ENCODE results near the gene RHOC. TPM values are rescaled to one million over a fixed set of nuclear protein-coding genes. Genes with fewer than 3 reads are reported as not detected.

Gene RHOC
- total and polyA plus RNA-seq, 4 donors, result 50.4 to 102 (median 68.8) TPM

- Histone ChIP-seq H3K4me1 (ENCODE audit: control insufficient read depth in 4 of 4, insufficient read depth in 4 of 4, low read length in 3 of 4) (peaks cover 11 to 36% (median 26%) of the 10 kb centered on the region in 4 donors), H3K27ac (ENCODE audit: low read depth in 1 of 2, low read length in 2 of 2) (no peak overlapping the region), H3K9me3 (ENCODE audit: control insufficient read depth in 4 of 4, low read length in 3 of 4) (no peaks in the 10 kb centered on the region), H3K36me3 (ENCODE audit: control insufficient read depth in 4 of 4, insufficient read depth in 3 of 4, low read depth in 1 of 4, low read length in 3 of 4) (no peaks in the 10 kb centered on the region), H3K9ac (ENCODE audit: low read depth in 1 of 2, low read length in 2 of 2) (no peak overlapping the region), H3K27me3 (ENCODE audit: control insufficient read depth in 4 of 4, insufficient read depth in 4 of 4, low read length in 3 of 4) (peaks cover 0 to 3% (median 0%) of the 10 kb centered on the region in 4 donors), H3K4me3 (ENCODE audit: low read depth in 1 of 3, low read length in 3 of 3) (no peak overlapping the region)
- TF ChIP-seq, protein P1, sequence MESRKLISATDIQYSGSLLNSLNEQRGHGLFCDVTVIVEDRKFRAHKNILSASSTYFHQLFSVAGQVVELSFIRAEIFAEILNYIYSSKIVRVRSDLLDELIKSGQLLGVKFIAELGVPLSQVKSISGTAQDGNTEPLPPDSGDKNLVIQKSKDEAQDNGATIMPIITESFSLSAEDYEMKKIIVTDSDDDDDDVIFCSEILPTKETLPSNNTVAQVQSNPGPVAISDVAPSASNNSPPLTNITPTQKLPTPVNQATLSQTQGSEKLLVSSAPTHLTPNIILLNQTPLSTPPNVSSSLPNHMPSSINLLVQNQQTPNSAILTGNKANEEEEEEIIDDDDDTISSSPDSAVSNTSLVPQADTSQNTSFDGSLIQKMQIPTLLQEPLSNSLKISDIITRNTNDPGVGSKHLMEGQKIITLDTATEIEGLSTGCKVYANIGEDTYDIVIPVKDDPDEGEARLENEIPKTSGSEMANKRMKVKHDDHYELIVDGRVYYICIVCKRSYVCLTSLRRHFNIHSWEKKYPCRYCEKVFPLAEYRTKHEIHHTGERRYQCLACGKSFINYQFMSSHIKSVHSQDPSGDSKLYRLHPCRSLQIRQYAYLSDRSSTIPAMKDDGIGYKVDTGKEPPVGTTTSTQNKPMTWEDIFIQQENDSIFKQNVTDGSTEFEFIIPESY (IDR thresholded peaks at IDR 0.05), result no peak
- TF ChIP-seq, protein P2, sequence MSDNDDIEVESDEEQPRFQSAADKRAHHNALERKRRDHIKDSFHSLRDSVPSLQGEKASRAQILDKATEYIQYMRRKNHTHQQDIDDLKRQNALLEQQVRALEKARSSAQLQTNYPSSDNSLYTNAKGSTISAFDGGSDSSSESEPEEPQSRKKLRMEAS (IDR thresholded peaks at IDR 0.05), result no peak
- no peak for DNase-seq (ENCODE audit: low spot score)
- 83% methylated on average over 2 of the region's 2 CpGs for WGBS
Measured at GRCh38 chr1:112717263-112717873, 10.4 kb upstream of the RHOC start.

DNA sequence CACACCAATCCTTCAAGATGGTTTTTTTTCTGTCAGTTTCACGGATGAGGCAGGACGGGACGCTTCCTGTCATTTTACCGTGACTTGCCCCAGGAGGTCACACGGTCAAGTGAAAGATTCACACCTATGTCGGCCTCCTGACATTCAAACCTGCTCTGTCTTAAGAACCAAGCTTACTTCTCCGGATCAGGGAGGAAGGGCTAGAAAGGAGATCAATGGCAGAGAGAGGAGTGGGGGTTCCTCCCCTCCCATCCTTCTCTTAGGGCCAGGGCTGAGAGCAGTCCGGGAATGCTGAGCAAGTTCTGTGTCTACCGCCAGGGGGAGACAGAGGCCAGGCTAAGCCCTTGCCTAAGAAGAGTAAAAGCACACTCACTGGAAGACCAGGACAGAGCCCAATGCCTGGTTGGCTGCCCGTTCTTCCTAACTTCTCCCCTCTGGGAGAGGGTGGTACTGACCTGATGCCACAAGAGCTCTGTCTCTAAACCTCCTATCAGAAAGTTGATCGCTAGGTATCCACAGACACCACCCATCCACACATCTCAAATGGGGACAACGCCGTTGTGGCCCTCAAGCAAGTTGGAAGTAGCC lies 9.3 kb upstream of the RHOC start:
- DNase-seq (ENCODE audit: low spot score), result peak; percentile 89
- TF ChIP-seq NR2F2 (IDR thresholded peaks at IDR 0.05) (no peak), CTCF (IDR thresholded peaks at IDR 0.05; ENCODE audit: low read depth, low read length, missing input control) (peak; percentile 92), RAD21 (IDR thresholded peaks at IDR 0.05) (peak; percentile 99), RXRA (IDR thresholded peaks at IDR 0.05) (no peak)
- Histone ChIP-seq H3K36me3 (ENCODE audit: control insufficient read depth in 4 of 4, insufficient read depth in 3 of 4, low read depth in 1 of 4, low read length in 3 of 4) (no peaks in the 10 kb centered on the region), H3K27me3 (ENCODE audit: control insufficient read depth in 4 of 4, insufficient read depth in 4 of 4, low read length in 3 of 4) (peaks cover 0 to 3% (median 0%) of the 10 kb centered on the region in 4 donors), H3K4me1 (ENCODE audit: control insufficient read depth in 4 of 4, insufficient read depth in 4 of 4, low read length in 3 of 4) (peaks cover 11 to 36% (median 26%) of the 10 kb centered on the region in 4 donors), H3K27ac (ENCODE audit: low read depth in 1 of 2, low read length in 2 of 2) (peak overlapping the region in 1 of 2 donors; percentile 49), H3K9me3 (ENCODE audit: control insufficient read depth in 4 of 4, low read length in 3 of 4) (no peaks in the 10 kb centered on the region), H3K4me3 (ENCODE audit: low read depth in 1 of 3, low read length in 3 of 3) (peak overlapping the region in 1 of 3 donors; percentile 57), H3K9ac (ENCODE audit: low read depth in 1 of 2, low read length in 2 of 2) (no peak overlapping the region)
- 16% methylated on average over 13 of the region's 13 CpGs for WGBS

DNA sequence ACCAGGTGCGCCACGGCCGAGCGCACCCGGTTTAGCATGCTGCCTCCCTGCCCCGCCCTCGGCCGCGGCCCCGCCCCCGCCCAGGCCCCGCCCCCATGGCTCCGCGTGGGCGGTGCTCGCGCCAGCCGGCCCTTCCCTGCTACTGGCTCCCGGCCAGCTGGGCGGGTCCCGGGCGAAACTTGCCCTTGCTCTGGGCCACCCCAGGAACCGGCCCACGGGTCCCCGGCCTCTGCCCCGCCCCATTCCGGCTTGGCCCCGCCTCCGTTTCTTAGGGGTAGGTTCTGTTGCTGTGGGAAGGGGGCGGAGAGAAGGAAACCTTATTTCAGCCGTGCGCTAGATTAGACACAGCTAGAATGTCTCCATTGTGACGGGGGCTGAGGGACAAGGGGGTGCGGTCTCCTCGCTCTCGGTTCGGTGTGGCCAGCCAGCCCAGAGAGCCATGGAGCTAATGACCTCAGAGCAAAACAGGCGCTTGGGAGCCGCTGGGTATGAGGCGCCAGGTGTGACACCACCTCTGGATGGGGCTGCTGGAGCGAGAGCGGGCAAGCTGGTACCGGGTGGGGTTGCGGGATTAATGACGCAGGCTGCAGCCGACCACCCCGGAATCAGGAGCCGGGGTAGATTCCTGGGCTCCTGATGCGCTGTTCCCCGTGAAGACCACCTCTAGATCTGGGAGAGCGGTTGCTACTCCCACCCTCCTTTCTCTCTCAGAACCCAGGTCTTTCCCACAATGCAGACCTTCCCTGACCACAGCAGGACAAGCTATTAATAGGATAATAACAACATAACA lies 8.5 kb upstream of the RHOC start, which contains the start of gene PPM1J:
Gene PPM1J, minus strand, starts transcription at position 69 of the 790 bp plus-strand sequence. Its CDS starts 31 bp downstream, at position 38.
- whole genome bisulfite sequencing, result under 1% methylated on average over 51 of the region's 51 CpGs
- peak in 1 of 2 donors; percentile 38 for TF ChIP-seq RAD21 (IDR thresholded peaks at IDR 0.05)
- TF ChIP-seq NR2F2 (IDR thresholded peaks at IDR 0.05), result peak; percentile 35
- TF ChIP-seq SP1 (IDR thresholded peaks at IDR 0.05), result peak; percentile 85
- TF ChIP-seq HNF4A (conservative IDR thresholded peaks at IDR 0.05), result peak; percentile 45 to 61
- no peak for TF ChIP-seq FOXA2 (IDR thresholded peaks at IDR 0.05)
- TF ChIP-seq CTCF (IDR thresholded peaks at IDR 0.05; ENCODE audit: low read depth, low read length, missing input control), result no peak
- peak; percentile 62 to 72 for TF ChIP-seq EGR1 (IDR thresholded peaks at IDR 0.05; ENCODE audit: low read depth in 2 of 2)
- peak; percentile 68 to 72 for TF ChIP-seq RXRA (IDR thresholded peaks at IDR 0.05)
- TF ChIP-seq, protein P2 (IDR thresholded peaks at IDR 0.05), result no peak
- TF ChIP-seq, protein P3, sequence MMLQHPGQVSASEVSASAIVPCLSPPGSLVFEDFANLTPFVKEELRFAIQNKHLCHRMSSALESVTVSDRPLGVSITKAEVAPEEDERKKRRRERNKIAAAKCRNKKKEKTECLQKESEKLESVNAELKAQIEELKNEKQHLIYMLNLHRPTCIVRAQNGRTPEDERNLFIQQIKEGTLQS (IDR thresholded peaks at IDR 0.05), result no peak
- TF ChIP-seq GABPA (IDR thresholded peaks at IDR 0.05 in 1 of 2, conservative IDR thresholded peaks at IDR 0.05 in 1 of 2), result no peak
- TF ChIP-seq, protein P1 (IDR thresholded peaks at IDR 0.05), result no peak

More for the DNA sequence above, 8.5 kb upstream of the RHOC start, which contains the start of gene PPM1J:
- peak; percentile 99 for DNase-seq (ENCODE audit: low spot score)
- Histone ChIP-seq H3K27me3 (ENCODE audit: control insufficient read depth in 4 of 4, insufficient read depth in 4 of 4, low read length in 3 of 4) (peaks cover 0 to 3% (median 0%) of the 10 kb centered on the region in 4 donors), H3K9me3 (ENCODE audit: control insufficient read depth in 4 of 4, low read length in 3 of 4) (no peaks in the 10 kb centered on the region), H3K36me3 (ENCODE audit: control insufficient read depth in 4 of 4, insufficient read depth in 3 of 4, low read depth in 1 of 4, low read length in 3 of 4) (no peaks in the 10 kb centered on the region), H3K9ac (ENCODE audit: low read depth in 1 of 2, low read length in 2 of 2) (no peak within 1 kb of the TSS), H3K4me1 (ENCODE audit: control insufficient read depth in 4 of 4, insufficient read depth in 4 of 4, low read length in 3 of 4) (peaks cover 11 to 36% (median 26%) of the 10 kb centered on the region in 4 donors), H3K27ac (ENCODE audit: low read depth in 1 of 2, low read length in 2 of 2) (peak within 1 kb of the TSS; percentile 8 to 49), H3K4me3 (ENCODE audit: low read depth in 1 of 3, low read length in 3 of 3) (peak within 1 kb of the TSS; percentile 57 to 73 (median 61))

All from liver (tissue), 9 donors.